CD4-positive, CD25-positive, alpha-beta regulatory T cell (primary cell): ENCODE results near the gene SECISBP2. TPM values are rescaled to one million over a fixed set of nuclear protein-coding genes. Genes with fewer than 3 reads are reported as not detected.

ENCODE experiments used
- ATAC-seq, 2 donors: fragments of 150-1000 bp; cut with Tn5 transposase; one replicate each; pipeline ENCODE4 v1.10.0; 2021; ENCODE audit warnings: low read depth in 2 of 2, moderate number of reproducible peaks in 2 of 2, moderate library complexity in 1 of 2
- DNase-seq, 3 donors: peaks; one replicate each; pipeline versions ENCODE4 v3.0.0 to v3.0.0-alpha.2; 2012 to 2022; ENCODE audit warnings: mixed read lengths in 1 of 3
- H3K27ac ChIP-seq: one replicate; pipeline ENCODE4 v1.7.0; 2013; ENCODE audit warnings: mild to moderate bottlenecking, low read length; ENCODE audit not compliant: insufficient read depth, poor library complexity, severe bottlenecking
- H3K27me3 ChIP-seq: one replicate; pipeline ENCODE4 v1.7.0; 2013; ENCODE audit warnings: low read length; ENCODE audit not compliant: control insufficient read depth, insufficient read depth
- H3K36me3 ChIP-seq: one replicate; pipeline ENCODE4 v1.7.0; 2013; ENCODE audit warnings: mild to moderate bottlenecking, low read length, moderate library complexity; ENCODE audit not compliant: control insufficient read depth, insufficient read depth
- H3K4me1 ChIP-seq: 2 replicates; pipeline ENCODE4 v1.7.0; 2013; ENCODE audit warnings: mild to moderate bottlenecking, low read length; ENCODE audit not compliant: insufficient read depth, control insufficient read depth, poor library complexity, severe bottlenecking
- H3K4me3 ChIP-seq: one replicate; pipeline ENCODE4 v1.7.0; 2013; ENCODE audit warnings: low read depth, mild to moderate bottlenecking, low read length, moderate library complexity
- H3K9me3 ChIP-seq, 2 experiments: 1 replicate in 1 of 2; 2 replicates in 1 of 2; pipeline ENCODE4 v1.7.0; 2013; ENCODE audit warnings: low read length in 2 of 2, mild to moderate bottlenecking in 1 of 2, moderate library complexity in 1 of 2; ENCODE audit not compliant: control insufficient read depth in 2 of 2
- H3K27ac Mint-ChIP-seq, 3 donors: one replicate each; pipeline ENCODE4 v1.8.0; 2020 to 2022; ENCODE audit warnings: mild to moderate bottlenecking in 3 of 3, mixed read lengths in 3 of 3, moderate library complexity in 2 of 3
- H3K27me3 Mint-ChIP-seq: one replicate; pipeline ENCODE4 v1.8.0; 2022; ENCODE audit warnings: mild to moderate bottlenecking, mixed read lengths
- H3K36me3 Mint-ChIP-seq: one replicate; pipeline ENCODE4 v1.8.0; 2020; ENCODE audit warnings: mixed read lengths
- H3K4me1 Mint-ChIP-seq, 4 donors: one replicate each; pipeline ENCODE4 v1.8.0; 2020 to 2022; ENCODE audit warnings: mixed read lengths in 4 of 4, mild to moderate bottlenecking in 1 of 4
- H3K4me3 Mint-ChIP-seq, 4 donors: one replicate each; pipeline ENCODE4 v1.8.0; 2020 to 2022; ENCODE audit warnings: mild to moderate bottlenecking in 4 of 4, mixed read lengths in 4 of 4, moderate library complexity in 3 of 4
- H3K9me3 Mint-ChIP-seq, 7 donors: one replicate each; pipeline ENCODE4 v1.8.0; 2020 to 2022; ENCODE audit warnings: mixed read lengths in 7 of 7, mild to moderate bottlenecking in 3 of 7, moderate library complexity in 2 of 7
- polyA plus RNA-seq, 4 donors: library from polyadenylated mRNA; unstranded; fragments of 300-500 nt; fragmentation: Illumina TruSeq; gene quantifications; one replicate each; pipeline ENCODE4 v1.2.3, GENCODE V29; 2021
- total RNA-seq: library from RNA; stranded (reverse); gene quantifications from one replicate; pipeline ENCODE4 v1.2.3, GENCODE V29; 2022

SECISBP2 gene
- total and polyA plus RNA-seq, 5 donors from 2014 or later = 19.2 to 129 (median 26.6) TPM

DNA sequence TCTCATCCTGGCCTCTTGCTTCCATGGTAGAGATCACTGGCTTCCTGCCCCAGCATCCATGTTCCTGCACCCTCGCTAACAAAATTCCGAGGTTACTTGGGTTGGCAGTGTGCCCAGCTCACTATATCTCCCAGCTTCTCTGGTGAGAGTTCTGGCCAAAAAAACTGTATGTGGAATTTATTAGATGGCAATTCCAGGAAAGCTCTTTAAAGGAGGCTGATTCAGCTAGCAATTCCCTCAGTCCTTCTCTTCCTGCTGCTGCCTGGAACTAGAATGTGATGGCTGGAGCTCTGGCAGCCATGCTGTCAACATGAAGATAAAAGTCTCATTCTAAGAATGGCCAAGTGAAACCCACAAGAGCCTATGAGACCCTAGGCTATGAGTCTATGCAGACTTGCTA, 88.8 kb downstream of the SECISBP2 start:
- Mint-ChIP-seq H3K4me3 (peak overlapping the region; percentile 19 to 91 (median 55)), H3K4me1 (peaks cover 32 to 71% (median 57%) of the 10 kb centered on the region in 4 donors), H3K27me3 (no peaks in the 10 kb centered on the region), H3K36me3 (peaks cover 46% of the 10 kb centered on the region), H3K9me3 (peaks cover 0 to 5% (median 3%) of the 10 kb centered on the region in 7 donors), H3K27ac (peak overlapping the region; percentile 89 to 99 (median 91))
- no peaks in the 10 kb centered on the region for H3K27me3 ChIP-seq
- H3K36me3 ChIP-seq = peaks cover 56% of the 10 kb centered on the region
- DNase-seq = no peak
- H3K4me3 ChIP-seq = peak overlapping the region; percentile 80
- no peaks in the 10 kb centered on the region for H3K9me3 ChIP-seq
- peak overlapping the region; percentile 53 for H3K27ac ChIP-seq
- H3K4me1 ChIP-seq = peaks cover 63% of the 10 kb centered on the region
- no peak for ATAC-seq

DNA sequence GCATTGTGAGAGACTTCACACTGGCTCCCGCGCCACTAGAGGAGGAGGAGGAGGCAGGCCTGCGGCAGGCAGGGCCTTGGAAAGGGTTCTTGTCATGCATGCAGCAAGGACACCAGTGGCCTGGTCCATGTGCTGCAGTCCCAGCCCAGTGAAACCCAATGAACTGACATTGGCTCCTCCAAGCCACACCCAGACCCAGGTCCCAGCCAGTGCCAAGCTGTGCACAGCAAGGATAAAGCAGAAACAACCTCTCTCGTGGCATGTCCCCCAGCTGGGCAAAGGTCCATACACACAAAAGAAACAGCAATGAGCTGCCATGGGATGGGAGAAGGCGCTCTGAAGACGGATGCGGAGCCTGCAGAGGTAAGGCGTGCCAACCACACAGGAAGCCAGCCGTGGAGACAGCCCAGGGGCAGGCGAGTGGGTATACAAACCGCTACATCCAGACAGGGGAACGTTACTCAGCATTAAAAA, 90.4 kb downstream of the SECISBP2 start:
- peaks cover 49% of the 10 kb centered on the region for H3K36me3 Mint-ChIP-seq

More for the DNA sequence above, 90.4 kb downstream of the SECISBP2 start:
- Histone ChIP-seq H3K9me3 (no peaks in the 10 kb centered on the region), H3K27me3 (no peaks in the 10 kb centered on the region), H3K27ac (peak overlapping the region; percentile 65), H3K4me1 (peaks cover 74% of the 10 kb centered on the region), H3K36me3 (peaks cover 55% of the 10 kb centered on the region), H3K4me3 (peak overlapping the region; percentile 80)
- ATAC-seq = peak; percentile 90 to 96
- Mint-ChIP-seq H3K9me3 (peaks cover 0 to 5% (median 3%) of the 10 kb centered on the region in 7 donors), H3K27ac (peak overlapping the region; percentile 74 to 97 (median 89)), H3K4me1 (peaks cover 32 to 87% (median 67%) of the 10 kb centered on the region in 4 donors), H3K4me3 (peak overlapping the region; percentile 81 to 91 (median 84)), H3K27me3 (no peaks in the 10 kb centered on the region)
- DNase-seq = peak; percentile 44 to 94 (median 79)

Other genes starting within 250 kb of the SECISBP2 start
- gene SHC3, start 139.7 kb upstream of the SECISBP2 start, total RNA-seq = not detected
- not detected for gene SHC3, start 139.7 kb upstream of the SECISBP2 start, polyA plus RNA-seq
- 35.2 TPM for gene CKS2, start 7.3 kb upstream of the SECISBP2 start, total RNA-seq
- gene CKS2, start 7.3 kb upstream of the SECISBP2 start, polyA plus RNA-seq = 10 to 100 TPM; 28.6 to 53.0 (median 44.0) TPM
- gene SEMA4D, start 179.6 kb downstream of the SECISBP2 start, total RNA-seq = 480 TPM
- gene SEMA4D, start 179.6 kb downstream of the SECISBP2 start, polyA plus RNA-seq = 100 to 1,000 TPM in 1 of 4 donors, 10 to 100 TPM in 3; 67.5 to 108 (median 90.2) TPM